ENCODE measurements around the gene RANBP1. TPM values are rescaled to one million over a fixed set of nuclear protein-coding genes. Genes with fewer than 3 reads are reported as not detected.

Gene RANBP1
- total and polyA plus RNA-seq, 2 of the 13 experiments (the other 11 are each of a cell fraction or from before 2014, with no cell fraction given) = 181 to 492 TPM

DNA sequence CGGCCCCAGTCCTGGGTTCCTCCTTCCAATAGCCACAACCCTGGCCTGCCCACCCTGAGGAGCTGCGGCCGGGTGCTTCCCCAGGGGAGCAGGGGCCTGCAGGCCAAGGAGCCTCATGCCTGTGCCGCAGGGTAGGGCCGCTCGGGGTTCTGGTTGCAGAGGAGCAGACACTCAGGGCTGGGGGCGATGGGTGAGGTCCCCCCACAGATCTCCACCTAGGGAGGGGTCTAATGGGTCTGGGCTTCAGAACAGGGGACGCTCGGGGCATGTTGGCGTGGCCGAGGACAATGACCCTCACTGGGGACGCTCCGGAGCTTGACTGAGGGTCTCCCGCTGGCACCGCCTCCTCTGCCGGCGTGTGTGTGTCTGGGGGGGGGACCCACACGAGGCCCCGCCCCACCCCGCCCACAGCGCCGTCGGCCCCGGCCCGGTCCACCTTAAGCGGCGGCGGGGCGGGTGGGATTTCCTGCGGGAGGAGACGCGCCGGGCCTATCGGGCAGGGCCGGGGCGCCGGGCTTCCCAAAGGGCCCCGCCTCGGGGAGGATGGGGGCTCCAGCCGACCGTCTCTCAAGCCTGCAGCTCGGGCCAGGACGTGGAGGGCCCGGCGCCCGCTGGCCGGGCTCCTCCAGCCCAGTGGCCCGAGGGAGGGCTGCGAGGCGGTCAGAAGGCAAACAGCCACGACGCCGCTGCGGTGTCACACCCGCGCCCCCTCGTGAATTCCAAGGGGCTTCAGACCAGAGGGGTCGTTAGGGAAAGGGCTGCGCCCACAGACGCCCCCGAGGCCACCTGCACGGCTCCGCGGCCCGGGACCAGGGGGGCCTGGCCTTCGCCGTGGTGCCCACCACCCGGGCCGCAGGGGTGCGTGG, 15.1 kb downstream of the RANBP1 start (continued):
- TF ChIP-seq, protein P1, sequence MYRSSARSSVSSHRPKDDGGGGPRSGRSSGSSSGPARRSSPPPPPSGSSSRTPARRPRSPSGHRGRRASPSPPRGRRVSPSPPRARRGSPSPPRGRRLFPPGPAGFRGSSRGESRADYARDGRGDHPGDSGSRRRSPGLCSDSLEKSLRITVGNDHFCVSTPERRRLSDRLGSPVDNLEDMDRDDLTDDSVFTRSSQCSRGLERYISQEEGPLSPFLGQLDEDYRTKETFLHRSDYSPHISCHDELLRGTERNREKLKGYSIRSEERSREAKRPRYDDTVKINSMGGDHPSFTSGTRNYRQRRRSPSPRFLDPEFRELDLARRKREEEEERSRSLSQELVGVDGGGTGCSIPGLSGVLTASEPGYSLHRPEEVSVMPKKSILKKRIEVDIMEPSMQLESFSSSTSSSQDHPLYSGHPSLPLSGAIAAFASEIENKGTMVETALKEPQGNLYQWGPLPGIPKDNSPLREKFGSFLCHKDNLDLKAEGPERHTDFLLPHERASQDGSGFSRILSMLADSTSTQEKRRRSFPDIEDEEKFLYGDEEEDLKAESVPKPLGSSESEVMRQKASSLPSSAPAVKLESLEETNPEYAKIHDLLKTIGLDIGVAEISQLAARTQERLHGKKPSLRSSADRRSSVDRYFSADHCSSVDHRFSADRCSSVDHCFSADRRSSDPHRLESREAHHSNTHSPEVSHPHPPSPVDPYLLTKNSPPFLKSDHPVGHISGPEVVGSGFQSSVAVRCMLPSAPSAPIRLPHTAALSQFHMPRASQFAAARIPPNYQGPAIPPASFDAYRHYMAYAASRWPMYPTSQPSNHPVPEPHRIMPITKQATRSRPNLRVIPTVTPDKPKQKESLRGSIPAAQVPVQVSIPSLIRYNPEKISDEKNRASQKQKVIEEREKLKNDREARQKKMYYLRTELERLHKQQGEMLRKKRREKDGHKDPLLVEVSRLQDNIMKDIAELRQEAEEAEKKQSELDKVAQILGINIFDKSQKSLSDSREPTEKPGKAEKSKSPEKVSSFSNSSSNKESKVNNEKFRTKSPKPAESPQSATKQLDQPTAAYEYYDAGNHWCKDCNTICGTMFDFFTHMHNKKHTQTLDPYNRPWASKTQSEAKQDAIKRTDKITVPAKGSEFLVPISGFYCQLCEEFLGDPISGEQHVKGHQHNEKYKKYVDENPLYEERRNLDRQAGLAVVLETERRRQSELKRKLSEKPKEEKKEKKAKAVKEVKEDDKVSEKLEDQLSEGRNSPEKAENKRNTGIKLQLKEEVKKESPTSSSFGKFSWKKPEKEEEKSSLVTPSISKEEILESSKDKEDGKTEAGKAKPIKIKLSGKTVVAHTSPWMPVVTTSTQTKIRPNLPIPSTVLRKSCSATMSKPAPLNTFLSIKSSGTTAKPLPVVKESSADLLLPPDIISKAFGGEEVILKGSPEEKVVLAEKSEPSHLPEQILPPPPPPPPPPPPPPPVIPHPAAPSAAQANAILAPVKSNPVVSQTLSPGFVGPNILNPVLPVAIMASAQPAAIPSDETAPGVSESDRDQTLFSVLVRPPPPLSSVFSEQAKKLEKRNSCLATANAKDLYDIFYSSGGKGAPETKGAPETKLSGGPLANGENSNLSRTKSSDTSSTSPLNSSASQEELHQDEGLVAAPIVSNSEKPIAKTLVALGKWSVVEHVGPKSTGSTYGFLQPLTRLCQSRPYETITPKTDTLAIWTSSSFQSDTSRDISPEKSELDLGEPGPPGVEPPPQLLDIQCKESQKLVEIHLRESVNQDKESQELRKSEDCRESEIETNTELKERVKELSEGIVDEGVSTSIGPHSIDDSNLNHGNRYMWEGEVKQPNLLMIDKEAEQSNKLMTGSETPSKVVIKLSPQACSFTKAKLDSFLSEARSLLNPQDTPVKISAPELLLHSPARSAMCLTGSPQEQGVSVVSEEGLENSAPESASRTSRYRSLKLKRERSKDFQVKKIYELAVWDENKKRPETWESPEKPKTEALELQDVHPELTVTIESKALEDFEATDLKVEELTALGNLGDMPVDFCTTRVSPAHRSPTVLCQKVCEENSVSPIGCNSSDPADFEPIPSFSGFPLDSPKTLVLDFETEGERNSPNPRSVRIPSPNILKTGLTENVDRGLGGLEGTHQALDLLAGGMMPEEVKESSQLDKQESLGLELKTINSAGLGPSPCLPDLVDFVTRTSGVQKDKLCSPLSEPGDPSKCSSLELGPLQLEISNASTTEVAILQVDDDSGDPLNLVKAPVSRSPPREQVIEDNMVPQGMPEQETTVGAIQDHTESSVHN (CRISPR knock-in tag; IDR thresholded peaks at IDR 0.05) = peak; percentile 9; the same call in 1 of the 2 replicates
- 0 out of 2 replicates have a peak, but pooled peaks have one; percentile 15 for TF ChIP-seq ERF (CRISPR knock-in tag; IDR thresholded peaks at IDR 0.05)
- TF ChIP-seq HDAC1 (CRISPR knock-in tag; IDR thresholded peaks at IDR 0.05) = 0 out of 2 replicates have a peak, but pooled peaks have one; percentile 12
- 0 out of 2 replicates have a peak, but pooled peaks have one; percentile 26 for TF ChIP-seq NFKBIZ (CRISPR knock-in tag; IDR thresholded peaks at IDR 0.05)
- peak; percentile 58; the same call in 1 of the 2 replicates for TF ChIP-seq SAP130 (CRISPR knock-in tag; IDR thresholded peaks at IDR 0.05; ENCODE audit: low read depth)
- TF ChIP-seq, protein P2, sequence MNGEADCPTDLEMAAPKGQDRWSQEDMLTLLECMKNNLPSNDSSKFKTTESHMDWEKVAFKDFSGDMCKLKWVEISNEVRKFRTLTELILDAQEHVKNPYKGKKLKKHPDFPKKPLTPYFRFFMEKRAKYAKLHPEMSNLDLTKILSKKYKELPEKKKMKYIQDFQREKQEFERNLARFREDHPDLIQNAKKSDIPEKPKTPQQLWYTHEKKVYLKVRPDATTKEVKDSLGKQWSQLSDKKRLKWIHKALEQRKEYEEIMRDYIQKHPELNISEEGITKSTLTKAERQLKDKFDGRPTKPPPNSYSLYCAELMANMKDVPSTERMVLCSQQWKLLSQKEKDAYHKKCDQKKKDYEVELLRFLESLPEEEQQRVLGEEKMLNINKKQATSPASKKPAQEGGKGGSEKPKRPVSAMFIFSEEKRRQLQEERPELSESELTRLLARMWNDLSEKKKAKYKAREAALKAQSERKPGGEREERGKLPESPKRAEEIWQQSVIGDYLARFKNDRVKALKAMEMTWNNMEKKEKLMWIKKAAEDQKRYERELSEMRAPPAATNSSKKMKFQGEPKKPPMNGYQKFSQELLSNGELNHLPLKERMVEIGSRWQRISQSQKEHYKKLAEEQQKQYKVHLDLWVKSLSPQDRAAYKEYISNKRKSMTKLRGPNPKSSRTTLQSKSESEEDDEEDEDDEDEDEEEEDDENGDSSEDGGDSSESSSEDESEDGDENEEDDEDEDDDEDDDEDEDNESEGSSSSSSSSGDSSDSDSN (CRISPR knock-in tag; IDR thresholded peaks at IDR 0.05) = no peak
- TF ChIP-seq ZNF839 (CRISPR knock-in tag; IDR thresholded peaks at IDR 0.05; ENCODE audit: borderline replicate concordance) = no peak
- 0 out of 2 replicates have a peak, but pooled peaks have one; percentile 44 for TF ChIP-seq SRY (CRISPR knock-in tag; IDR thresholded peaks at IDR 0.05)
- TF ChIP-seq, protein P3, sequence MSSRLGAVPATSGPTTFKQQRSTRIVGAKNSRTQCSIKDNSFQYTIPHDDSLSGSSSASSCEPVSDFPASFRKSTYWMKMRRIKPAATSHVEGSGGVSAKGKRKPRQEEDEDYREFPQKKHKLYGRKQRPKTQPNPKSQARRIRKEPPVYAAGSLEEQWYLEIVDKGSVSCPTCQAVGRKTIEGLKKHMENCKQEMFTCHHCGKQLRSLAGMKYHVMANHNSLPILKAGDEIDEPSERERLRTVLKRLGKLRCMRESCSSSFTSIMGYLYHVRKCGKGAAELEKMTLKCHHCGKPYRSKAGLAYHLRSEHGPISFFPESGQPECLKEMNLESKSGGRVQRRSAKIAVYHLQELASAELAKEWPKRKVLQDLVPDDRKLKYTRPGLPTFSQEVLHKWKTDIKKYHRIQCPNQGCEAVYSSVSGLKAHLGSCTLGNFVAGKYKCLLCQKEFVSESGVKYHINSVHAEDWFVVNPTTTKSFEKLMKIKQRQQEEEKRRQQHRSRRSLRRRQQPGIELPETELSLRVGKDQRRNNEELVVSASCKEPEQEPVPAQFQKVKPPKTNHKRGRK (CRISPR knock-in tag; IDR thresholded peaks at IDR 0.05) = no peak
- TF ChIP-seq, protein P4, sequence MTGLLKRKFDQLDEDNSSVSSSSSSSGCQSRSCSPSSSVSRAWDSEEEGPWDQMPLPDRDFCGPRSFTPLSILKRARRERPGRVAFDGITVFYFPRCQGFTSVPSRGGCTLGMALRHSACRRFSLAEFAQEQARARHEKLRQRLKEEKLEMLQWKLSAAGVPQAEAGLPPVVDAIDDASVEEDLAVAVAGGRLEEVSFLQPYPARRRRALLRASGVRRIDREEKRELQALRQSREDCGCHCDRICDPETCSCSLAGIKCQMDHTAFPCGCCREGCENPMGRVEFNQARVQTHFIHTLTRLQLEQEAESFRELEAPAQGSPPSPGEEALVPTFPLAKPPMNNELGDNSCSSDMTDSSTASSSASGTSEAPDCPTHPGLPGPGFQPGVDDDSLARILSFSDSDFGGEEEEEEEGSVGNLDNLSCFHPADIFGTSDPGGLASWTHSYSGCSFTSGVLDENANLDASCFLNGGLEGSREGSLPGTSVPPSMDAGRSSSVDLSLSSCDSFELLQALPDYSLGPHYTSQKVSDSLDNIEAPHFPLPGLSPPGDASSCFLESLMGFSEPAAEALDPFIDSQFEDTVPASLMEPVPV (CRISPR knock-in tag; IDR thresholded peaks at IDR 0.05) = 0 out of 2 replicates have a peak, but pooled peaks have one; percentile 34
- no peak for TF ChIP-seq SETDB1 (CRISPR knock-in tag; IDR thresholded peaks at IDR 0.05; ENCODE audit: borderline replicate concordance)
- TF ChIP-seq, protein P5, sequence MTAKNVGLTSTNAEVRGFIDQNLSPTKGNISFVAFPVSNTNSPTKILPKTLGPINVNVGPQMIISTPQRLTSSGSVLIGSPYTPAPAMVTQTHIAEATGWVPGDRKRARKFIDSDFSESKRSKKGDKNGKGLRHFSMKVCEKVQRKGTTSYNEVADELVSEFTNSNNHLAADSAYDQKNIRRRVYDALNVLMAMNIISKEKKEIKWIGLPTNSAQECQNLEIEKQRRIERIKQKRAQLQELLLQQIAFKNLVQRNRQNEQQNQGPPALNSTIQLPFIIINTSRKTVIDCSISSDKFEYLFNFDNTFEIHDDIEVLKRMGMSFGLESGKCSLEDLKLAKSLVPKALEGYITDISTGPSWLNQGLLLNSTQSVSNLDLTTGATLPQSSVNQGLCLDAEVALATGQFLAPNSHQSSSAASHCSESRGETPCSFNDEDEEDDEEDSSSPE (CRISPR knock-in tag; IDR thresholded peaks at IDR 0.05) = 0 out of 2 replicates have a peak, but pooled peaks have one; percentile 20
